Astrocyte of the cerebellum (primary cell): ENCODE results near the gene STK36.

Experiments
- DNase-seq: peaks from one replicate; pipeline ENCODE4 v3.0.0-alpha.2; 2011; ENCODE audit warnings: low read depth
- H3K4me3 ChIP-seq: 2 replicates; pipeline ENCODE4 v1.5.1; 2011; ENCODE audit warnings: mild to moderate bottlenecking, low read depth, low read length, moderate library complexity
- in situ Hi-C: cut with HindIII; loops from 2 replicates; pipeline ENCODE4 v1.10.0; 2017; ENCODE audit warnings: low sequenced_read_pairs
- TF ChIP-seq, protein P1 (sequence below): IDR thresholded peaks from 2 replicates; pipeline ENCODE4 v1.5.1; 2012; ENCODE audit warnings: low read length, low read depth, moderate library complexity, mild to moderate bottlenecking; ENCODE audit errors: missing control alignments

Gene STK36

DNA sequence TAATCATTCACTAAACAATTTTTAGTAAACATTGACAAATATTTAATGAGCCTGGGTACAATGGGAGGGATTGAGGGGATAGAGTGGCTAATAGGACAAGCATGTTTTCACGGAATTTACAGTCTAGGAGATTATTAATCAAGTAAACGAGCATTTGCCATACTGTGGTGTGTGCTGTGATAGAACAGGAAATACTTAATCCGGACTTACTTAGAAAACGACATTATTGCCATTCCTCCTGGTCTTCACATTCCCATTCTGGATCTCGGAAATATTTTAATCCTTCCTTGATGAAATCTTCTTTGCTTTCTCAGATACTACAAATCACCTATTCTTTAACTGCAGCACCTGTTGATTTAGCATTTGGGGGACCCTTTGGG, 39.7 kb downstream of the STK36 start:
- DNase-seq: no peak
- in situ Hi-C loops: no loop called here
- TF ChIP-seq, protein P1, sequence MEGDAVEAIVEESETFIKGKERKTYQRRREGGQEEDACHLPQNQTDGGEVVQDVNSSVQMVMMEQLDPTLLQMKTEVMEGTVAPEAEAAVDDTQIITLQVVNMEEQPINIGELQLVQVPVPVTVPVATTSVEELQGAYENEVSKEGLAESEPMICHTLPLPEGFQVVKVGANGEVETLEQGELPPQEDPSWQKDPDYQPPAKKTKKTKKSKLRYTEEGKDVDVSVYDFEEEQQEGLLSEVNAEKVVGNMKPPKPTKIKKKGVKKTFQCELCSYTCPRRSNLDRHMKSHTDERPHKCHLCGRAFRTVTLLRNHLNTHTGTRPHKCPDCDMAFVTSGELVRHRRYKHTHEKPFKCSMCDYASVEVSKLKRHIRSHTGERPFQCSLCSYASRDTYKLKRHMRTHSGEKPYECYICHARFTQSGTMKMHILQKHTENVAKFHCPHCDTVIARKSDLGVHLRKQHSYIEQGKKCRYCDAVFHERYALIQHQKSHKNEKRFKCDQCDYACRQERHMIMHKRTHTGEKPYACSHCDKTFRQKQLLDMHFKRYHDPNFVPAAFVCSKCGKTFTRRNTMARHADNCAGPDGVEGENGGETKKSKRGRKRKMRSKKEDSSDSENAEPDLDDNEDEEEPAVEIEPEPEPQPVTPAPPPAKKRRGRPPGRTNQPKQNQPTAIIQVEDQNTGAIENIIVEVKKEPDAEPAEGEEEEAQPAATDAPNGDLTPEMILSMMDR: no peak
- peak overlapping the region; percentile 95 for H3K4me3 ChIP-seq

DNA sequence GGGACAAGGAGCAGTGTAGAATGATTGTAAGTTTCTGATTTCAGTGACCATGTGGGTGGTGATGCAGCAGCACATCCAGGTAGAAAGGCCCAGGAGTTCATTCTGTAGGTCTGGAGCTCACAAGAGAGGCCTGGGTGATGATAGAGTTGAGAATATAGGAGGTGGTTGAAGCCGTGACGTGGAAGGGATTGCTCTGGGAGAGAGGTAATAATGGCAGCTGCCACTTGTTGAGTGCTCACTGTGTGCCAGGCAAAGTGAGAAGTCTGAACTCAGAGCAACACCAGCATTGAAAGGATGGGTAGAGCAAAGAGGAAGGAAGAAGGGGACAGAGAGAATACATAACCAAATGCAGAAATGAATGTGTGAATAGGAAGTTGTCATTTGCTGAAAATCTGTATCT, 42.0 kb downstream of the STK36 start:
- H3K4me3 ChIP-seq: no peak overlapping the region
- in situ Hi-C loops: no loop called here
- no peak for DNase-seq
- TF ChIP-seq, protein P1: no peak

DNA sequence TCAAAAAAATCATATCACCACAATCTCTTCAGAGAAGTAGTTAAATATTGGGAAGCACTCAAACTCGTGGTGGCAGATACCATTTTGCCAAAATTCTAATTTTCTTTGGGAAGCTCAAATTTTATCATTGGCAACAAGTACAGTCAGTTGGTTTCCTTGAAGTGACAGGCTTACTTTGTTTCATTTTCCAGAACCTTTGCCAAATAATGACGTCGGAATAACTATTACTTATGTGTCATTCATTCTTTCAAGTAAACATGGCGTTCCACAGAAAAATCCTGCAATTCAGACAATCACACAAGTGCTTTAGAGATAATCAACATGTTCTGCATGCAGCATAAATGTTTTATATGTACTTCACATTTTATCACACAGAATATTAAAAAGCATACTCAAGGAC, 44.2 kb downstream of the STK36 start:
- TF ChIP-seq, protein P1: no peak
- no peak for DNase-seq
- in situ Hi-C loops: no loop called here
- H3K4me3 ChIP-seq: no peak overlapping the region

DNA sequence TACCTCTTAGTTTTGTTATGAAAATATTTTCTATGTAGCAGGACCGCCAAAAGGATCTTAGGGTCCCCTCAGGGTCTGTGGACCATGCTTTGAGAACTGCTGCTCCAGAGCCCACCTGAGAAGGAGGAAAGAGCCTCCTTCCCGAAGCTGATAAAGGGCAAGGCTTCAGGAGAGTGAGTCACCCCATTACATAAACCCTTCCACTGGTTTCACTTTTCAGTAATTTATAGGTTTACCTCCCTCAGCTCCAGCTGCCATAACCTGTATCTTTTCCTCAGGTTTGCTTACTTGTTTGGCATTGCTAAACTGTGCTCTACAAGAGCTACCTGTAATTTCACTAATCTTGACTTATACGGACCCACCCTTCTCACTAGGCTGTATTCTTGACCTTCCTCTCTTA, 45.4 kb downstream of the STK36 start:
- TF ChIP-seq, protein P1: no peak
- DNase-seq: no peak
- in situ Hi-C loops: no loop called here

DNA sequence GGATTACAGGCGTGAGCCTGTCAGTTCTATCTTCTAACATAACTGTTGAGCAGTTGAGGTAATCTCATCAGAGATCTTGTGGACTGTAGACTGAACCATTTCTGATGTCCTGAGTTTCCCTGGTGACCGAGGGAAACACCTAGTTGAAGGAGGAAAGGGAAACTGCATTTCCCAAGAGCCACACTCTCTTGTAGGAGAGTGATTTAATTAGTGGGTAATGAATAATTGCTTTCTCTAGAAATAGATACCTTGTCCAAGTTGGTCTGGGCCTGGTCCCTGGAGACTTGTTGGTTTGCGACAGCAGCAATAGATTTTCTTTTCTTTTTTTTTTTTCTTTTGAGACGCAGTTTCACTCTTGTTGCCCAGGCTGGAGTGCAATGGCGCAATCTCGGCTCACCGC, 46.2 kb downstream of the STK36 start:
- TF ChIP-seq, protein P1: no peak
- in situ Hi-C loops: no loop called here
- no peak for DNase-seq
- H3K4me3 ChIP-seq: no peak overlapping the region

More for the DNA sequence above, 45.4 kb downstream of the STK36 start:
- no peak overlapping the region for H3K4me3 ChIP-seq

DNA sequence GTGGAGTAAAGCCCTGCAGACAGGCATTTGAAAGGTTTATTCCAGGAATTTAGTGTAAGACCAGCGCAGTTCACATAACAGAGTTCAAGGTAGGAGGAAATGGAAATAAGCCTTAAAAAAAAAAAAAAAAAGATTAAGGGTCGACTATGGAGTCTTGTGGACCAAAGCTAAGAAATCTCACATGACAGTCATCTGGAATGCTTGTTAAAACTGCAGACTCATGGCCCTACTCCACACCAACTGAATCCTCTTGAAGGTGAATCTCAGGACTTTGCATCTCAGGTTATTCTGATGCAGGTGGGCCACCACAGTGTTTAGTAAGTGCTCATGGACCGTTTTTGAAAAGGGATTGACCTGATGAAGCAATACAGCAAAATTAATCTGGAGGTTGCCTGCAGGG, 47.6 kb downstream of the STK36 start:
- TF ChIP-seq, protein P1: no peak
- in situ Hi-C loops: no loop called here
- no peak for DNase-seq
- H3K4me3 ChIP-seq: no peak overlapping the region
